Liver (tissue), 3 donors: ENCODE data around the gene UBAP1.
"Not testable (repeated sequence)": the region's sequence is repeated elsewhere in the genome, so short reads cannot be mapped to it uniquely, and the experiment has no call there.

Experiments
- FOXA1 ChIP-seq: IDR thresholded peaks from 2 replicates; pipeline ENCODE4 v1.6.1; 2016; ENCODE audit warnings: antibody characterized with exemption
- GABPA ChIP-seq, 2 donors: IDR thresholded peaks in 1 of 2; conservative IDR thresholded peaks in 1 of 2; 2 replicates each; pipeline ENCODE4 v1.6.1; 2016; ENCODE audit warnings: antibody characterized with exemption in 2 of 2, mild to moderate bottlenecking in 1 of 2, moderate library complexity in 1 of 2
- JUND ChIP-seq, 2 donors: IDR thresholded peaks; 2 replicates each; pipeline ENCODE4 v1.6.1; 2016; ENCODE audit warnings: antibody characterized with exemption in 2 of 2
- RAD21 ChIP-seq, 2 donors: IDR thresholded peaks; 2 replicates each; pipeline ENCODE4 v1.6.1; 2016; ENCODE audit warnings: antibody characterized with exemption in 2 of 2, mild to moderate bottlenecking in 2 of 2
- RXRA ChIP-seq, 2 donors: IDR thresholded peaks; 2 replicates each; pipeline ENCODE4 v1.6.1; 2017 to 2018; ENCODE audit warnings: antibody characterized with exemption in 2 of 2, mild to moderate bottlenecking in 1 of 2
- SP1 ChIP-seq: IDR thresholded peaks from 2 replicates; pipeline ENCODE4 v1.6.1; 2018; ENCODE audit warnings: antibody characterized with exemption, mild to moderate bottlenecking
- TAF1 ChIP-seq: conservative IDR thresholded peaks from 2 replicates; pipeline ENCODE4 v1.6.1; 2016; ENCODE audit warnings: antibody characterized with exemption, mild to moderate bottlenecking
- YY1 ChIP-seq: IDR thresholded peaks from 2 replicates; pipeline ENCODE4 v1.6.1; 2016; ENCODE audit warnings: antibody characterized with exemption, mild to moderate bottlenecking
- TF ChIP-seq, protein P1 (sequence below): fragments of 150-350 bp; IDR thresholded peaks from 2 replicates; pipeline ENCODE4 v1.5.1; 2017; ENCODE audit warnings: improper control_type of control experiment, low read depth, low read length; ENCODE audit not compliant: missing input control
- TF ChIP-seq, protein P2 (sequence below): IDR thresholded peaks from 2 replicates; pipeline ENCODE4 v1.6.1; 2016; ENCODE audit warnings: antibody characterized with exemption, mild to moderate bottlenecking
- donor health status: healthy.
- donor health status: healthy.

DNA sequence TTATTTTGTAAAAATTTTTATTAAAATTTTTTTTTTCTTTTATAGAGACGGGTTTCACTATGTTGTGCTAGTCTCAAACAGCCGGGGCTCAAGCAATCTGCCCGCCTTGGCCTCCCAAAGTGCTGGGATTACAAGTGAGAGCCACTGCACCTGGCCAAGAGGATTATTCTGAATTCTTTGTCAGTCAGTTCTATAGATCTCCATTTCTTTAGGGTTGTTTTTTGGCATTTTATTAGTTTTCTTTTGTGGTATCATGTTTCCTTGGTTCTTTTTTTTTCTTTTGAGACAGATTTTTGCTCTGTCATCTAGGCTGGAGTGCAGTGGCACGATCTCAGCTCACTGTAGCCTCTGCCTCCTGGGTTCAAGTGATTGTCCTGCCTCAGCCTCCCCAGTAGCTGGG is 18.4 kb downstream of the UBAP1 start:
- TF ChIP-seq, protein P1, sequence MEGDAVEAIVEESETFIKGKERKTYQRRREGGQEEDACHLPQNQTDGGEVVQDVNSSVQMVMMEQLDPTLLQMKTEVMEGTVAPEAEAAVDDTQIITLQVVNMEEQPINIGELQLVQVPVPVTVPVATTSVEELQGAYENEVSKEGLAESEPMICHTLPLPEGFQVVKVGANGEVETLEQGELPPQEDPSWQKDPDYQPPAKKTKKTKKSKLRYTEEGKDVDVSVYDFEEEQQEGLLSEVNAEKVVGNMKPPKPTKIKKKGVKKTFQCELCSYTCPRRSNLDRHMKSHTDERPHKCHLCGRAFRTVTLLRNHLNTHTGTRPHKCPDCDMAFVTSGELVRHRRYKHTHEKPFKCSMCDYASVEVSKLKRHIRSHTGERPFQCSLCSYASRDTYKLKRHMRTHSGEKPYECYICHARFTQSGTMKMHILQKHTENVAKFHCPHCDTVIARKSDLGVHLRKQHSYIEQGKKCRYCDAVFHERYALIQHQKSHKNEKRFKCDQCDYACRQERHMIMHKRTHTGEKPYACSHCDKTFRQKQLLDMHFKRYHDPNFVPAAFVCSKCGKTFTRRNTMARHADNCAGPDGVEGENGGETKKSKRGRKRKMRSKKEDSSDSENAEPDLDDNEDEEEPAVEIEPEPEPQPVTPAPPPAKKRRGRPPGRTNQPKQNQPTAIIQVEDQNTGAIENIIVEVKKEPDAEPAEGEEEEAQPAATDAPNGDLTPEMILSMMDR, result not testable (repeated sequence)
- TF ChIP-seq FOXA1; GABPA (IDR thresholded peaks at IDR 0.05 in 1 of 2, conservative IDR thresholded peaks at IDR 0.05 in 1 of 2); TAF1; RXRA (IDR thresholded peaks at IDR 0.05); SP1; YY1; JUND (IDR thresholded peaks at IDR 0.05); RAD21 (IDR thresholded peaks at IDR 0.05): not testable (repeated sequence)
- TF ChIP-seq, protein P2, sequence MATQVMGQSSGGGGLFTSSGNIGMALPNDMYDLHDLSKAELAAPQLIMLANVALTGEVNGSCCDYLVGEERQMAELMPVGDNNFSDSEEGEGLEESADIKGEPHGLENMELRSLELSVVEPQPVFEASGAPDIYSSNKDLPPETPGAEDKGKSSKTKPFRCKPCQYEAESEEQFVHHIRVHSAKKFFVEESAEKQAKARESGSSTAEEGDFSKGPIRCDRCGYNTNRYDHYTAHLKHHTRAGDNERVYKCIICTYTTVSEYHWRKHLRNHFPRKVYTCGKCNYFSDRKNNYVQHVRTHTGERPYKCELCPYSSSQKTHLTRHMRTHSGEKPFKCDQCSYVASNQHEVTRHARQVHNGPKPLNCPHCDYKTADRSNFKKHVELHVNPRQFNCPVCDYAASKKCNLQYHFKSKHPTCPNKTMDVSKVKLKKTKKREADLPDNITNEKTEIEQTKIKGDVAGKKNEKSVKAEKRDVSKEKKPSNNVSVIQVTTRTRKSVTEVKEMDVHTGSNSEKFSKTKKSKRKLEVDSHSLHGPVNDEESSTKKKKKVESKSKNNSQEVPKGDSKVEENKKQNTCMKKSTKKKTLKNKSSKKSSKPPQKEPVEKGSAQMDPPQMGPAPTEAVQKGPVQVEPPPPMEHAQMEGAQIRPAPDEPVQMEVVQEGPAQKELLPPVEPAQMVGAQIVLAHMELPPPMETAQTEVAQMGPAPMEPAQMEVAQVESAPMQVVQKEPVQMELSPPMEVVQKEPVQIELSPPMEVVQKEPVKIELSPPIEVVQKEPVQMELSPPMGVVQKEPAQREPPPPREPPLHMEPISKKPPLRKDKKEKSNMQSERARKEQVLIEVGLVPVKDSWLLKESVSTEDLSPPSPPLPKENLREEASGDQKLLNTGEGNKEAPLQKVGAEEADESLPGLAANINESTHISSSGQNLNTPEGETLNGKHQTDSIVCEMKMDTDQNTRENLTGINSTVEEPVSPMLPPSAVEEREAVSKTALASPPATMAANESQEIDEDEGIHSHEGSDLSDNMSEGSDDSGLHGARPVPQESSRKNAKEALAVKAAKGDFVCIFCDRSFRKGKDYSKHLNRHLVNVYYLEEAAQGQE, result not testable (repeated sequence)
